ENCODE results near the gene CCDC47.

GRCh38 chr17:63740464-63741142 lies 32.8 kb downstream of the CCDC47 start:
- no peak for TF ChIP-seq CTCF (IDR thresholded peaks at IDR 0.05)
- no peak for TF ChIP-seq POLR2A (IDR thresholded peaks at IDR 0.05)
- TF ChIP-seq EP300 (IDR thresholded peaks at IDR 0.05) = no peak
- TF ChIP-seq POLR2AphosphoS5 (IDR thresholded peaks at IDR 0.05) = no peak
